Measurements from ENCODE around the gene ZNF714.

Gene ZNF714

DNA sequence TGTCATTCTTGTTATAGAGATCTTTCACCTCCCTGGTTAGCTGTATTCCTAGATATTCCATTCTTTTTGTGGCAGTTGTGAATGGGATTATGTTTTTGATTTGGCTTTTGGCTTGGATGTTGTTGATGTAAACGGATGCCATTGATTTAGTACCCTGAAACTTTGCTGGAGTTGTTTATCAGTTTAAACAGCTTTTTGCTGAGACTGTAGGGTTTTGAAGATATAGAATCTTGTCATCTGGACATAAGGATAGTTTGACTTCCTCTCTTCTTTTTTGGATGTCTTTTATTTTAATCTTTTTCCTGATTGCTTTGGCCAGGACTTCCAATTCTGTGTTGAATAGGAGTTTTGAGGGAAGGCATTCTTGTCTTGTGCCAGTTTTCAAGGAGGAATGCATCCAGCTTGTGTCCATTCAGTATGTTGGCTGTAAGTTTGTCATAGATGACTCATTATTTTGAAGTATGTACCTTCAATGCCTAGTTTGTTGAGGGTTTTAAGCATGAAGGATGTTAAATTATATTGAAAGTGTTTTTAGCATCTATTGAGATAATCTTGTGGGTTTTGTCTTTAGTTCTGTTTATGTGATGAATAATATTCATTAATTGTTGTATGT lies 76.6 kb downstream of the ZNF714 start:
- Histone ChIP-seq H3K4me1 (ENCODE audit: control insufficient read depth in 1 of 2, insufficient read depth in 2 of 2, low read length in 2 of 2) (no peaks in the 10 kb centered on the region), H3K27me3 (ENCODE audit: low read depth, low read length) (no peaks in the 10 kb centered on the region), H3K9me3 (ENCODE audit: control insufficient read depth in 1 of 2, low read length in 2 of 2) (no peaks in the 10 kb centered on the region), H3K36me3 (ENCODE audit: control insufficient read depth in 1 of 2, insufficient read depth in 2 of 2, low read length in 2 of 2) (no peaks in the 10 kb centered on the region), H3K4me3 (ENCODE audit: low read depth in 1 of 2, low read length in 2 of 2) (no peak overlapping the region), H3K27ac (ENCODE audit: low read length) (no peak overlapping the region)

DNA sequence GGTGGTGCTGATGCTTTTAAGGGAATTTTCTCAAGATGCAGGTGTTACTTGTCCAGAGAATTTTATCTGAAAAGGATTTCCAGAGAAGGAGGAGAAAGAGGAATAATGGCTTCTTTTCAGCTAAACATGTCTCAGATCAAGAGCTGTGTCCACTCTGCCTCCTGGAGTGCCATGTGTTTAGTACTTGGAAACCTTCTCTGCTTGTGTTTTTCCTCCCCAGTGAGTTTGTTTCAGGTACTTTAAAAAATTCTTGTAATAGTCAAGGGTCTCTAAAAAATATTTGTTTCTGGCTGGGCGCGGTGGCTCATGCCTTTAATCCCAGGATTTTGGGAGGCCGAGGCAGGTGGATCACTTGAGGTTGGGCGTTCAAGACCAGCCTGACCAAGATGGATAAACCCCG lies 82.5 kb downstream of the ZNF714 start:
- Histone ChIP-seq H3K27me3 (ENCODE audit: low read depth, low read length) (no peaks in the 10 kb centered on the region), H3K9me3 (ENCODE audit: control insufficient read depth in 1 of 2, low read length in 2 of 2) (no peaks in the 10 kb centered on the region), H3K4me3 (ENCODE audit: low read depth in 1 of 2, low read length in 2 of 2) (no peak overlapping the region), H3K4me1 (ENCODE audit: control insufficient read depth in 1 of 2, insufficient read depth in 2 of 2, low read length in 2 of 2) (no peaks in the 10 kb centered on the region), H3K27ac (ENCODE audit: low read length) (no peak overlapping the region), H3K36me3 (ENCODE audit: control insufficient read depth in 1 of 2, insufficient read depth in 2 of 2, low read length in 2 of 2) (peaks cover 0 to 14% of the 10 kb centered on the region in 2 donors)

DNA sequence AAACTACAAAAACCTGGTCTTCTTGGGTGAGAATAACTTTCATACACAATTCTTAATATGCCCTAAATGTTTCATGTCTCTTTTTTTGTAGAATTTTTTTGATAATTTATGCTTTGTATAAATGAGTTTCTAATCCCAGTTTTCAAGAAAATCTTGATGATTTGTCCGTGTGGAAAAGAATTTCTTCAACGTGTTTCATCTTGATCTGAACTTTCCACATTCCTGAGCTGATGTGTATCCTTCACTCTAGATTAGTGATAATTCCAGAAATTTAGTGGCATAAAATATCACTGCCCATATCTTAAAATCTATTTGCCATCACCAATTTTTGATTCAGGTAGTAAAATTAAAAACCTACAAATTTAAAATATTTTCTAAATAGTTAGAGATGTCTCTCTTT lies 84.4 kb downstream of the ZNF714 start:
- H3K4me1 ChIP-seq (ENCODE audit: control insufficient read depth in 1 of 2, insufficient read depth in 2 of 2, low read length in 2 of 2), result no peaks in the 10 kb centered on the region
- no peaks in the 10 kb centered on the region for H3K9me3 ChIP-seq (ENCODE audit: control insufficient read depth in 1 of 2, low read length in 2 of 2)
- no peak overlapping the region for H3K4me3 ChIP-seq (ENCODE audit: low read depth in 1 of 2, low read length in 2 of 2)
- H3K27ac ChIP-seq (ENCODE audit: low read length), result no peak overlapping the region
- H3K27me3 ChIP-seq (ENCODE audit: low read depth, low read length), result no peaks in the 10 kb centered on the region
- H3K36me3 ChIP-seq (ENCODE audit: control insufficient read depth in 1 of 2, insufficient read depth in 2 of 2, low read length in 2 of 2), result peaks cover 0 to 17% of the 10 kb centered on the region in 2 donors
